Islet of Langerhans (tissue), 1 donor: ENCODE results near the gene TTC39A.
A peak's percentile ranks its signal among the peaks of the same experiment; 100 is the strongest.

Experiments used
- FAIRE-seq: peaks from one replicate; lab custom pipeline; 2011; peaks lifted over from hg19 to GRCh38; lab: Jason Lieb, UNC

TTC39A gene

DNA sequence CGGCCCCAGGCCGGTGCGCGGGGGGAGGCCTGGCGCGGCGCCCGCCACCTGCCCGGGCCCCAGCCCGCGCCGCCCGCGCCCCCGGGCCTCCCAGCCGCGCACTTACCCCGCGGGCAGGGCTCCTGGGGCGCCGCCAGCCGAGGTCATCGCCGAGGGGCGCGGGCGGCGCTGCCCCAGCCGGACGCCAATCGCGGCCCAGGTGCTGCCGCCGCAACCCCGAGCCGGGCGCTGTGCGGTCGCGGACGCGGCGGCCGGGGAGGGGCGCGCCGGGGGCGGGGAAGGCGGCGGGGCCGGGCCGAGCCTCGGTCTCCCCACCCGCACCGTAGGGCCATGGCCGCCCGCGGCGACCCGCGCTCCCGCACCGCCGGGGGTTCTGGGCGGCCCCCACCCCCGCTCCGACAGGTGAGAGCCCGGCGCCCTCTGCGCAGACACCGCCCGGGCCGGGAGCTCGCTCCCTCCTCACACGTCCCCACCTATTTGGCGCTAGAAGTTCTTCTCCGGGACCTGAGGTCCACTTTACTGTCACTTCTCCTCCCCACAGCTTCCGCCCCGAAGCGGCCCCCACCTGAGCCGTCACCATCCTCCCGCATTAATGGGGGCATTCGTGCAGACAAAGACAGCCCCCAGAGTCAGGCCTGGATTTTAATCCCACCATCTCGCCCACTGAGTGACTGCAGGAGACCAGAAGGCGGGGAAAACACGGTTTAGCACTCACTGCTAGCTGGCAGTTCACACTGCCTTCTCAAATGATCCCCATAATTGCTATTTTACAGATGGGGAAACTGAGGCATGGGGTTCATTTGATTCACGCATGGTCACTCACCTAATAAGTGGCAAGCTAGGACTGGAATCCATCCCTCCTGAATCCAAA is at the start of gene TTC39A:
TSS of gene TTC39A (minus strand) at position 232 of the 871 bp plus-strand sequence. CDS start at position 147, 85 bp downstream.
- FAIRE-seq = no peak

DNA sequence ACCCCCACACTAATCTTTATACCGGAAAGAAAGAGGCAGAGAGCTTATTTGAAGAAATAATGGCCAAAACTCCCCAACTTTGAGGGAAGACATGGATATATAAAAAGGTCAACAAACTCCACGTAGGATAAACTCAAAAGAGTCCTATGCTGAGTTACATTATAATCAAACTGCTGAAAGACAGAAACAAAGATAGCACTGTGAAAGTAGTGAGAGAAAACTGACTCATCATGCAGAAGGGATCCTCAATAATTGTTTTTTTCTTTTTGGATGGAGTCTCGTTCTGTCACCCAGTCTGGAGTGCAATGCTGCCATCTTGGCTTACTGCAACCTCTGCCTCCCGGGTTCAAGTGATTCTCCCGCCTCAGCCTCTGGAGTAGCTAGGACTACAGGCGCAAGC is 48.5 kb upstream of the TTC39A start:
- FAIRE-seq = no peak

GRCh38 chr1:51373898-51374297 is 43.5 kb upstream of the TTC39A start:
- no peak for FAIRE-seq

DNA sequence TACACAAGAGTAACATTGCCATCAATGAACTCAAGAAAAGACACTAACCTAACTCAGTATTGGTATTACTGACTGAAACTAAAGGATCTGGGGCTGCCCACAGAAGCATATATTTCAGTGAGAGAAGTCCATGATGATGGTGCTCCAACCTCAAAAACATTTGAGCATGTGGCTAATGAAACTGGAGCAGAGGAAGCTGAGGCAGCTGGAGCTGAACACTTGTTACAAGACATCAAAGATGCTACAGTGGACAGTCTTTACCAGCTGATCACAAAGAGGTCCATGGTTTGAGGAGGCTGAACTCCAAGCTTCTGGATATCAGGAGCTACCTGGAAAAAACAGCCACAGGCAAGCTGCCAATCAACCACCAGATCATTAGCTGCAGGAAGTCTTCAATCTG is 42.2 kb upstream of the TTC39A start:
- no peak for FAIRE-seq

- FAIRE-seq = no peak
Measured at GRCh38 chr1:51369171-51369570, 38.8 kb upstream of the TTC39A start.

DNA sequence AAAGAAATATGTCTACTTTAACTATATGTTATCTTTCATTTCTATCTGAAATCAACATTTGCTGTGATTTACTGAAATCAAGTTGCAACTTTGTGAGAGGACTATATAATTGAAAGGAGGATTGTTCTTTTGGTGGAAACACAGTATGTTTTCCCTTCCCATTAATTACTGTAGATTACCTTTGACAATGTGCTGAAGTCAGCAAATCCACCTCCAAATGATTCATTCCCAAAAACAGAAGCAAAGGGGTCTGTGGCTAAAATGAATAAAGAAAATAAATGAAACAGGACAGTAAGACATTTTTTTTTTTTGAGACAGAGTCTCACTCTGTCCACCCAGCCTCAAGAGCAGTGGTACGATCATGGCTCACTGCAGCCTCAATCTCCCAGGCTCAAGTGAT is 35.4 kb upstream of the TTC39A start:
- FAIRE-seq = no peak

- no peak for FAIRE-seq
Measured at GRCh38 chr1:51359879-51360278, 29.5 kb upstream of the TTC39A start.

DNA sequence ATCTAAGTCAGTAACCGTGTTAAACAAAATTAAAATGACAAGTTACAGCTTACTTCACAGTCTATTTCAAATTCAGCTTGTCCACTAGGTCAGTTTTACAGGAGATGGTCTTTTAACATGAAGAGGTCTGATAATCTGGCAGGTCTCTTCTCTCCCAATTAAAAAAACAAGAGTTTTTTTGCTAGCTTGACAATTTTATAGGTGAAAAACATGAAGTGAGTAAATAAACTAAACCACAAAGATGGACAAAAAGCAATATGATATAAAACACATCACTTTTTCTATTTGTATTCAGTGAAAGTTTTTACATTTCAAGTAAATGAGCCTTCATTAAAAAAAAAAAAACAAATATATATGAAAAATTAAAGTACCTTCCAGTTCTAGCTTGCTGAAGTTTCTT is 25.0 kb upstream of the TTC39A start:
- peak; percentile 81 for FAIRE-seq

DNA sequence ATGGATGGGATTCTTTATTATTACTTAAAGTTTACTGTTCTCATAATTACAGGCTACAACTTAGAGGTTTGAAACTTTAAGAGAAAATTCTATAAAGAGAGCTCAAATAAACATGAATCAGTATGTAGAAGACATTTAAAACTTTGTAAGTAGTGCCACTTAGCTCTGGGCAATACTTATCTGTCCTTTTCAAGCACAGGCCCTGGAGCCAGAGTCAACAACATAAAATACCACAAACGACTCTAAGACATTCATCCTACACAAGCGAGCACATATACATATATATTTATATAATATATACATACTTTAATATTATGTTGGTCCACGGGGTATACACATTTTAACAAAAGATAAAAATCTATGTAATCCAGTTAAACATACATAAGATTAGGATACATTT is 24.1 kb upstream of the TTC39A start:
- FAIRE-seq = no peak

DNA sequence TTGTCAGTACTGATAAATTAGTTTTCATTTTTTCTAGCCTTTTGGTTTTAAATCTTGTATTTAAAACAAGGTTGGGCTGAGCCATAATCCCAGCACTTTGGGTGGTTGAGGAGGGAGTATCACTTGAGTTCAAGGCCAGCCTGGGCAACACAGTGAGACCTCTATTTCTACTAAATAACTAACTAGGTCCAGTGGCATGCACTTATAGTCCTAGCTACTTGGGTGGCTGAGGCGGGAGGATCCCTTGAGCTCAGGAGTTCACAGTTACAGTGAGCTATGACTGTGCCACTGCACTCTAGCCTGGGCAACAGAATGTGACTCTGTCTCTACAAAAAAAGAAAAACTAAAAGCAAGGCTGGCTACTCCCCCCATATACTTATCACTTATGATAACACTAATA is 21.5 kb upstream of the TTC39A start:
- FAIRE-seq = no peak

DNA sequence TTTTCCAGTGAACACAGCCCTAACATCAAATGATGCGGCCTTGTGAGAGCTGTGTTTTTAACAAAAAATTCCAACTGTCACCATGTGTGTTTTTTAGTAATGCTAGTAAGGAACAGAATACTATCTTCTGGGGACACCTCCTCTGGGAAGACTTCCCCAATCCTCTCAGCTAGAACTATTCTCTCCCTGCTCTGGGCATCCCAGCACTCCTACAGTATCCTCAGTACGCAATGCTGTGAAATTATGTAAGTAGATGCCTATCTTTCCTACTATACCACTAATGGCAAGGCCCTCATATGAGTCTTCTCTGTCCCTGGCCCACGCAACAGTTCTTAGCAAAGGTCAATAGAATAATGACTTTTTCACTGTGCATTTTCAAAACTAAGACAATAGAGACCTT is 19.5 kb upstream of the TTC39A start:
- FAIRE-seq = no peak

GRCh38 chr1:51348147-51348527 is 17.8 kb upstream of the TTC39A start:
- FAIRE-seq = no peak

GRCh38 chr1:51347398-51348146 is 17.2 kb upstream of the TTC39A start:
- no peak for FAIRE-seq

DNA sequence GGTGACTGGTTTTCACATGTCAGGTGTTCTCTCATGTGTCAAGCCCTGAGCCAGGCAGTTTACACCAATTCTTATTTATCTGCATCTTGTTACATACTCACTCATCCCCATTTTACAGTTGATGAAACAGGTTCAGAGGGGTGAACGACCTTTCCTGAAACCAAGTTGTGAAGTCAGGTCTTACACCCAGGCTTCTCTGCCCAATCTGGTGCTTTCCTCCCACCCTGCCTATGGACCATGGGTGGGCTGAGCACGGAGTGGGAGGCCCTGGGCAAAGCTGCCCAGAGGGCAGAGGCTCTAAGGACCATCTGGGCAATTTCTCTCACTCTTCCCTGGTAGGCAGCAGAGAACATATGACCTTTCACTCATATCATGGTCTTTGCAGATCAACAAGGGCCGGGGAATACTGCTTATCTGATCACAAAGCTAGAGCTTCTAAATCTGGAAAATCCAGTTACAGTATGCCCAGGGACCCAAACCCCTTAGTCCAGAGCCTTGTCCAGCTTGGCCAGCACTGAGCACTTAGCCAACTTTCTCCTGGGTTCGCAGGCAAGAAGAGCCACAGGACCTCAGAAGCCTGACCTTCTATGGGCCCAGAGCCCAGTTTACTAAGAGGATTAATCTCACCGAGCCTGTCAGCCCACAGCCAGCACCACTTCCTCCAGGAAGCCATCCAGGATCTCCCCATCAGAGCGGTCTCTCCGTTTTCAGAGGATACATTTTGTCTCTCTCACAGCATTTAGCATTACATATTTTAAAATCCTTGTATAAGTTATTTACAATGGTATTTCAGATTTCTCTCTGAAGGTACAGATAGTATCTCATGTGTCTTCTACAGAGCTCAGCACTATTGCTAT is 16.0 kb upstream of the TTC39A start:
- no peak for FAIRE-seq

GRCh38 chr1:51345300-51345687 is 14.9 kb upstream of the TTC39A start:
- no peak for FAIRE-seq

- FAIRE-seq = no peak
Measured at GRCh38 chr1:51344602-51345299, 14.4 kb upstream of the TTC39A start.

DNA sequence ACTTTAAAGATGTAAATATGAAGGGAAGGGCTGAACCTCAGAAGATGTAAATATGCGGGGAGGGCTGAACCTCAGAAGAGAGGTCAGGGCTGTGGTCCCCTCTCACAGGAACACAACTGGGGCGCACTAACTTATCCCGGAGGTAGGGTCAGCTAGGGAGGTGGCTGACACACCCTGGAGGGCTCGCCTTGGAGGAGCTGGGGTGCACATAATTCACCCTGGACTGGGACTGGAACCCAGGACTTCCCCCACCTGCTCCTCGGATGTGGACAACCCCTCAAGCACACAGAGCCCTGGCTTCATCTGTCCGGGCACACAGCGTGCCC is 13.9 kb upstream of the TTC39A start:
- no peak for FAIRE-seq

DNA sequence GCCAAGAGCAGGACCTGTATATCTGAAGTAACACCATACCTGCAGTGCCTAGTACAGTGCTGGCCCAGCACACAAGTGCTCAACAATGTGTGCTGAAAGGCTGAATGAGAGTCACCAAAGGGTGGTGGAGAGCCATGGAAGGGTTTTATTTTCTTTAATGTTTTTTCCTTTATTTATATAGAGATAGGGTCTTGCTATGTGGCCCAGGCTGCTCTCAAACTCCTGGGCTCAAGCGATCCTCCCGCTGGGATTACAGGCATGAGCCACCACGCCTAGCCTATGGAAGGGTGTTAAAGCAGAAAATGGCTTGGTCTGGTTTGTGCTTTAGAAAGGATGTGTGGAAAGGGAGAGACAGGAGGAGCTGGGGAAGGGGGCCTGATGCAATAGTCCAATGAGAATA is 13.3 kb upstream of the TTC39A start:
- FAIRE-seq = no peak

DNA sequence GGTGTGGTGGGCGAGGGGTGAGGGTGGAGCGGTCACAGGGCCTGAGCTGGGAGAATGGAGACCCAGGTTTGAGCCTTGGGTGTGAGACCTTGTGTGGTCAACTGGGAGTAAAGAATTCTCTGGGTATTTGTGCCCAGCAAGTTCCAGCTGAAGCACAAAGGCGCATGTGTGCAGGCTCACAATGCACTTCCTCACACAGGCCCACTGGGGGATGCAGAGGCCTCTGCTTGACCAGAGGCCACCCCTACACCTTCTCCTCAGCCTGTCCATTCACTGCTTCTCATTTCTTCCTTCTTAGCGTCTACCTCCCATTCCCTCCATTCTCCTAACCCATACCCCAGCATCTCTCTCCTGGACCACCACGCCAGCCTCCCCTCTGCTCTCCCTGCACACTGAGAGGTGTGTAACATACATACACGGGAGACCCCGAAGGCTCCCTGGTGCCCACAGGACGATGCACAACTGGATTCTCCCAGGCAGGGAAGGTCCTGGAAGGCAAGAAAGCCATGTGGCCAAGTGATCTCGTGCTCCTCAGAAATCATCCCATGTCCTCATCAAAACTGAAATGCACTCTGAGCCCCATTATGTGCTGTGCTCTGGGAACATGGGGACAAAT is 12.3 kb upstream of the TTC39A start:
- FAIRE-seq = no peak

DNA sequence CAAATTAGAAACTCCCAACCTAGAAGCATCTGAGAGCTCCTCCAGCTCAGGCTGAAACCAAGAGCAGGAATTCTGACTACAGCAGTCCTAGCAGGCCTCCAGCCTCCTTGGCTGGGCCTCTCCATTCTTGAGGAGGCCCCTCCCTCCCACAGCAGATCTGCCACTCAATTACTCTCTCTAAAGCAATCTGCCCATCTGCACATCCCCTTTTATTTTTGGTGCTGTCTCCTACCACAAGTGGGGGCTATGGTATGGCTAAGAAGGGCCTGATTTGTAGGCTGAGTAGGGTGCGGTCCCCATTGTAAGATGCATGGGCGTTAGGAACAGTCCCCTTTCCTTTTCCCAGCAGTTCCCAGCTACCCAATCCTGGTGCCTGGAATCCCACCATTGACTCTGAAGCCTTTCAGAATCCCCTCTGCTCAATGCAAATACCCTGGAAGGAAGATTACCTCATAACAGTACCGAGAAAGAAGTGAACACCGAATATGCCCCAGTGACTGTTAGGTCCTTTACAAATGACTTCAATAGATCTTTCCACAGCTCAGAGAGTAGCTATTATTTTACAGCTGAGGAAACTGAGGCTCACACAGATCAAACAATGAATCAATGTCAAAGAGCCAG is 11.6 kb upstream of the TTC39A start:
- no peak for FAIRE-seq

DNA sequence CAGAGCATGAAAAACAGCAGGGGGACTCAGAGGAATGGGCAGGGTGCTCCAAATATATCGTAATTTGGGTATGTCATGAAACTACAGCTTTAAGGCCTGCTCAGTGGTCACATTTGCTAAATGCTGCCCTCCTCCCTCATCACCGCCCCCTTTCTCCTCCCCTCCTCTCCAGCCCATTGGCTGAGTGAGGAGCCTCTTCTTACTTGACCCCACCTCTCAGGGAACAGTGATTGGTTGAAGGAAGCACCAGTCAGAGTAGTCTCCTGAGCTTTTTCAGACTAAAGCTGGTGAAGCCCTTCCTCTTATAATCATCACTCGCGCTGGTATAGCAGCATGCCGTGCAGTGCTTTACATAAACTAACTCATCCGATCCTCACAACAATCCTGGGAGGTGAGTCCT is 10.0 kb upstream of the TTC39A start:
- no peak for FAIRE-seq
